ENCODE measurements around the gene PROZ. TPM values are rescaled to one million over a fixed set of nuclear protein-coding genes. Genes with fewer than 3 reads are reported as not detected.

Gene PROZ
- total RNA-seq, 1 experiment from 2014 or later = not detected

GRCh38 chr13:113195360-113195759 lies 36.9 kb downstream of the PROZ start:
- TF ChIP-seq EZH2phosphoT487 (IDR thresholded peaks at IDR 0.05; ENCODE audit: borderline replicate concordance, low read length) (no peak), EZH2 (IDR thresholded peaks at IDR 0.05; ENCODE audit: low read length, unreplicated experiment) (no peak), CTCF (conservative IDR thresholded peaks at IDR 0.05; ENCODE audit: low read depth, low read length) (no peak)
- DNase-seq = no peak
- Histone ChIP-seq H3K4me3 (ENCODE audit: low read length) (no peak overlapping the region), H3K4me2 (ENCODE audit: low read length) (no peak overlapping the region), H3K27me3 (ENCODE audit: low read length) (no peaks in the 10 kb centered on the region), H3K9me2 (replicated peaks; ENCODE audit: low read length) (no peaks in the 10 kb centered on the region), H3K79me2 (ENCODE audit: low read length) (peaks cover 18% of the 10 kb centered on the region), H3K9me3 (ENCODE audit: low read length) (no peaks in the 10 kb centered on the region), H3K9ac (ENCODE audit: low read length) (no peak overlapping the region), H3K27ac (ENCODE audit: low read length) (no peak overlapping the region), H3F3A (ENCODE audit: low read length, unreplicated experiment) (no peaks in the 10 kb centered on the region), H2AFZ (ENCODE audit: low read length) (no peak overlapping the region), H3K36me3 (ENCODE audit: low read depth, low read length) (peaks cover 45% of the 10 kb centered on the region), H3K4me1 (ENCODE audit: insufficient read depth, low read length) (peaks cover 8% of the 10 kb centered on the region), H4K20me1 (ENCODE audit: low read length) (no peaks in the 10 kb centered on the region)
- POLR2A ChIA-PET (ENCODE audit: unreplicated experiment) = no interaction called here
- no peak for ATAC-seq
- CTCF ChIA-PET = no interaction called here
- no TSS peak for BruUV-seq (replicated peaks)
- intact Hi-C loops (cut with micrococcal nuclease) = no loop called here

DNA sequence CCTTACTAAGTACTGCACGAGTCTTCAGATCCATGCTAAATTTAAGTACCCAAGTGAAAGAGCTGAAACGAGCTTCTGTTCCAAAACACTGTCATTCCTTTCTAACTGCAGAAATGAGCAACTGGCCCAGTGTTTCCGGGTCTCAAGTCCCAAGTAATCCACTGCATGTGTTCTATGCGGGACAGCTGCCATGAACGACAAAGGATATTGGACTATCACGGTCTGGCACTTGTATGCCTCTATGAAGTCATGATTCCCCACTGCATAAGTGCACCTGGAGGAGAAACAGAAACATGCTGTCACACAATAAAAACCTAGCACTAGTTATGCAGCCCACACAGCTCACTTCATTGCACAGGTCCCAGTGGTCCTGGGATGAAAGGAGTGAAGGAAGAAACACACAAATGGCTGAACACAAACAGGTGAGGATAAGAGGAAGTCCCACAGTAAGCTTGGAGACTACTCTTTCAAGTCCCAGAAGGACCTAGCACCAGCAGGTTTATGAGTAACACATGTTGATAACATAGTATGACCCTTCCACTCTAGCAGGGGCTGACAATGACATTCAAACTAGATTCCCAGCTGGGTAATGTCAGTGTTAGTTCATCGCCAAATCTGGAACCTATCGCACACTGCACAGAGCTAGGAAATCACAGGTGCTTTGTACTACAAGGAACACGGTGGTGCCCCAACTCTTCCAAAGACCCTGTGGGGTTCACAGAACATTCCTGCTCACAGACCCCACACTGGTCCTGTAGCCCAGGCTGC lies 38.7 kb downstream of the PROZ start:
- Histone ChIP-seq H3K27me3 (ENCODE audit: low read length) (no peaks in the 10 kb centered on the region), H3K79me2 (ENCODE audit: low read length) (peaks cover 36% of the 10 kb centered on the region), H3K4me3 (ENCODE audit: low read length) (no peak overlapping the region), H3K9me2 (replicated peaks; ENCODE audit: low read length) (no peaks in the 10 kb centered on the region), H3K9ac (ENCODE audit: low read length) (no peak overlapping the region), H4K20me1 (ENCODE audit: low read length) (no peaks in the 10 kb centered on the region), H3K4me2 (ENCODE audit: low read length) (no peak overlapping the region), H3K27ac (ENCODE audit: low read length) (no peak overlapping the region), H3K36me3 (ENCODE audit: low read depth, low read length) (peaks cover 39% of the 10 kb centered on the region), H3K4me1 (ENCODE audit: insufficient read depth, low read length) (peaks cover 8% of the 10 kb centered on the region), H3K9me3 (ENCODE audit: low read length) (no peaks in the 10 kb centered on the region), H3F3A (ENCODE audit: low read length, unreplicated experiment) (no peaks in the 10 kb centered on the region), H2AFZ (ENCODE audit: low read length) (no peak overlapping the region)
- intact Hi-C loops (cut with micrococcal nuclease) = no loop called here
- ChIA-PET CTCF (no interaction called here), POLR2A (ENCODE audit: unreplicated experiment) (no interaction called here)
- ATAC-seq (no peak), DNase-seq (no peak)
- no peak for TF ChIP-seq EZH2phosphoT487 (IDR thresholded peaks at IDR 0.05; ENCODE audit: borderline replicate concordance, low read length)
- no peak for TF ChIP-seq CTCF (conservative IDR thresholded peaks at IDR 0.05; ENCODE audit: low read depth, low read length)
- TF ChIP-seq EZH2 (IDR thresholded peaks at IDR 0.05; ENCODE audit: low read length, unreplicated experiment) = no peak
- no TSS peak for BruUV-seq (replicated peaks)

- H3K9me2 ChIP-seq (replicated peaks; ENCODE audit: low read length) = no peaks in the 10 kb centered on the region
- H3K4me3 ChIP-seq (ENCODE audit: low read length) = no peak overlapping the region
- peaks cover 82% of the 10 kb centered on the region for H3K79me2 ChIP-seq (ENCODE audit: low read length)
- ChIA-PET POLR2A (ENCODE audit: unreplicated experiment) (no interaction called here), CTCF (no interaction called here)
- ATAC-seq (no peak), DNase-seq (no peak)
- no peaks in the 10 kb centered on the region for H3K27me3 ChIP-seq (ENCODE audit: low read length)
- intact Hi-C loops (cut with micrococcal nuclease) = no loop called here
- BruUV-seq (replicated peaks) = no TSS peak
- no peak overlapping the region for H3K27ac ChIP-seq (ENCODE audit: low read length)
- H3K9me3 ChIP-seq (ENCODE audit: low read length) = no peaks in the 10 kb centered on the region
- H3K36me3 ChIP-seq (ENCODE audit: low read depth, low read length) = peaks cover 13% of the 10 kb centered on the region
- H3K4me2 ChIP-seq (ENCODE audit: low read length) = no peak overlapping the region
- peaks cover 15% of the 10 kb centered on the region for H3K4me1 ChIP-seq (ENCODE audit: insufficient read depth, low read length)
- H4K20me1 ChIP-seq (ENCODE audit: low read length) = peaks cover 11% of the 10 kb centered on the region; the same call in 1 of the 2 replicates
- no peak overlapping the region for H3K9ac ChIP-seq (ENCODE audit: low read length)
- no peak overlapping the region for H2AFZ ChIP-seq (ENCODE audit: low read length)
- H3F3A ChIP-seq (ENCODE audit: low read length, unreplicated experiment) = no peaks in the 10 kb centered on the region
- TF ChIP-seq CTCF (conservative IDR thresholded peaks at IDR 0.05; ENCODE audit: low read depth, low read length) (no peak), EZH2 (IDR thresholded peaks at IDR 0.05; ENCODE audit: low read length, unreplicated experiment) (no peak), EZH2phosphoT487 (IDR thresholded peaks at IDR 0.05; ENCODE audit: borderline replicate concordance, low read length) (no peak)
Observed at GRCh38 chr13:113201815-113202214, 43.4 kb downstream of the PROZ start.

Data from PC-3 (cell line).